NOMO-1 (cell line): ENCODE data around the gene PAN2.
"Not testable (repeated sequence)": the region's sequence is repeated elsewhere in the genome, so short reads cannot be mapped to it uniquely, and the experiment has no call there.

ENCODE experiments used
- DNase-seq, 2 experiments: peaks; one replicate each; lab custom pipeline; 2025; ENCODE audit not compliant: unreplicated experiment in 2 of 2; lab: John Stamatoyannopoulos, UW

PAN2 gene

DNA sequence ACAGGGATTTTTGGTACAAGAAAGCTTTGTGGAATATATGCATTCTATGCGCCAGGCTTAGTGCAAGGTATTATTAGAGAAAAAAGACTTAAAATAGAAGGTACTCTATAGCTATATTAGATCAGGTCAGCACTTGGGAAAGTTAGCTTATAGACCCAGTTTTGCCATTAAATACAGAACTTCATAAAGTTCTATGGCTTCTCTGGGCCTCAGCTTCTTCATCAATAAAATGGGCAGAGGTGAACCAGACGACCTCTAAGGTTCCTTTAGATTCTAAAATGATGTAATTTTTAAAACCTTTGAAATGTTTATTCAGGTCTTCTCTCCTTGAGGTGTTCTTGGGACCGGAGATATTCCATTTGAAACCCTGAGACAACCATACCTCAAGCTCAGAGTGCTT, 25.1 kb downstream of the PAN2 start:
- DNase-seq, result no peak

DNA sequence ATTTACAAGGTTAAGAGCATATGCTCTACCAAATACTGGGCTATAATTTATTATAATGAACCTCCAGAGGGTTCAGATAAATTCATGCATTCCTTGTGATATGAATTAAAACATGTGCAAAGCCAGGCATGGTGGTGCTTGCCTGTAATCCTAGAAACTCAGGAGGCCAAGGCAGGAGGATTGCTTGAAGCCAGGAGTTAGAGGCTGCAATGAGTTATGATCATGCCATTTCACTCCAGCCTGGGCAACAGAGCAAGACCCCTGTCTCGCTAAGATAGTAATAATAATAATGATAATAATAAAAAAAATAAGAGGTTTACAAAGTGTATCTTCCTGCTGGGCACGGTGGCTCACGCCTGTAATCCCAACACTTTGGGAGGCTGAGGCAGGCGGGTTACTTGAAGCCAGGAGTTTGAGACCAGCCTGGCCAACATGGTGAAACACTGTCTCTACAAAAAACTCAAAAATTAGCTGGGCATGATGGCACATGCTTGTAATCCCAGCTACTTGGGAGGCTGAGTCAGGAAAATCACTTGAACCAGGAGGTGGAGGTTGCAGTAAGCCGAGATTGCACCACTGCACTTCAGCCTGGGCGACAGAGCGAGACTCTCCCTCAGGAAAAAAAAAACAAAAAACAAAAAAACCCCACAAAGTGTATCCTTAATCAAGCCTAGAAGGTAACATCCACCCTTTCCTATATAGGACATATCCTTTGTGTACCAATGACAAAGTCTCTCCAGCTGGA, 26.4 kb downstream of the PAN2 start:
- DNase-seq, result no peak

DNA sequence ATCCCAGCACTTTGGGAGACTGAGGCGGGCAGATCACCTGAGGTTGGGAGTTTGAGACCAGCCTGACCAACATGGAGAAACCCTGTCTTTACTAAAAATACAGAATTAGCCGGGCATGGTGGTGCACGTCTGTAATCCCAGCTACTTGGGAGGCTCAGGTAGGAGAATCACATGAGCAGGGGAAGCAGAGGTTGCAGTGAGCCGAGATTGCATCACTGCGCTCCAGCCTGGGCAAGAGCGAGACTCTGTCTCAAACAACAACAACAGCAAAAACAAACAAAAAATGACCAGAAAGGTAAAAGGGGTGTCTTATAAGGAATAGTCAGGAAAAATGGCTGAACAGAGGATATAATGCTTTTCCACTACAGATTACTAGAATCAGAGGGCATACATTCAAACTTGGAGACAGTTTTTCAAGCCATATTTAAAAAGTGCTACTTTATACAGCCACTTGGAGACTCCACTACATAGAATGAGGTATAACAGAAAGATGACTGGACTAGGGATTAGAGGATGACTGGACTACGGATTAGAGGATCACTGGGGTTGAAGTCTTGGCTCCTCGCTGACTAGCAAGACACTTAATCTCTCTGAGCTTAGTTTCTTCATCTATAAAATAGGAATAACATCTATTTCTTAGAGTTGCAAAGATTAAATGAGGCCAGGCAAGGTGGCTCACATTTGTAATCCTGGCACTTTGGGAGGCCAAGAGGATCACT, 28.8 kb downstream of the PAN2 start:
- no peak for DNase-seq

DNA sequence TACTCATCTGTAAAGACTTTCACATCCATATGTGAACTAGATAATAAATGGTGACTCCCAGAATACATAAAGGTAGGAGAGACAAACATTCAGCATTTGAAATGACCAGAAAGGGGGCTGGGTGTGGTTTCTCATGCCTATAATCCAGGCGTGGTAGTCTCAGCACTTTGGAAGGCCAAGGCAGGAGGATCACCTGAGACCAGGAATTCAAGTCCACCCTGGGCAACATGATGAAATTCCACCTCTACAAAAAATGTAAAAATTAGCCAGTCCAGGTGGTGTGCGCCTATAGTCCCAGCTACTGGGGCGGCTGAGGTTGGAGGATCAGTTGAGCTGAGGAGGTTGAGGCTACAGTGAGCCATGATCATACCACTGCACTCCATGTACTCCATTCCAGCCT, 29.5 kb downstream of the PAN2 start:
- no peak for DNase-seq

DNA sequence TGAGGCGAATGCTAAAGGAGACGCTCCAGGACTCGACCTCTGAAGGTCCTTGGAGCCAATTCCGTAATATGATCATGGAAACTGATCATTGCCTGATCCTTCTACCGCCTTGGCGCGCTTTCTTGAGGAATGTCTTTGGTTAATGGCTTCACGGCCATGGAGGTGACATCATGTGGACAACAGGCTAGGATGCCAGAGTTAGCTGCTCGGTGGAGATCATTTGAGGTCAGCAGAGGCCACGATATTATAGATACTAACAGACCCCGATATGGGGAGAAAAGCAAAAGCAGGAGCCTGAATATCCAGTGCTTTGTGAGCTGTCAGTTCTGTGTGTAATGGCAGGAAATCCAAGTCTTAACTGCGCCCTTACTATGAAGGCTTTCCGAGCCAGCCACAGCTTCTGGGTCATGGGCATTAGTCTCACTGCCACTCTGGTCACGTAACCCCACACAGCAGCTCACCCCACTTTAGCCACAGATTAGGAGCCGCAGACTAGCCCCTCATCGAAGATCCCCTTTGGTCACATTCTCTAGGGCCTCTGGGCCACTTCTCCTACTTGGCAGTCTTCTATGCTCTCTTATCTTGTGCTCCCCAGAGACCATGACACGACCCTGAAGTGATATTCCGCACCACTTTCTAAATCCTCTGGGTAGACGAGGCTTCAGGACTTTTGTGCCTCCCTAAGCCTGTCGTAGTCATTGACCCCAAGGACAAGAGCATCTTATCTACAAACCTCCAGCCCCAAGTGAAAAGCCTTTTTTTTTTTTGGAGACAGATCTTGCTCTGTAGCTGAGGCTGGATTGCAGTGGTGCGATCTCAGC, 32.9 kb downstream of the PAN2 start:
- no peak for DNase-seq

DNA sequence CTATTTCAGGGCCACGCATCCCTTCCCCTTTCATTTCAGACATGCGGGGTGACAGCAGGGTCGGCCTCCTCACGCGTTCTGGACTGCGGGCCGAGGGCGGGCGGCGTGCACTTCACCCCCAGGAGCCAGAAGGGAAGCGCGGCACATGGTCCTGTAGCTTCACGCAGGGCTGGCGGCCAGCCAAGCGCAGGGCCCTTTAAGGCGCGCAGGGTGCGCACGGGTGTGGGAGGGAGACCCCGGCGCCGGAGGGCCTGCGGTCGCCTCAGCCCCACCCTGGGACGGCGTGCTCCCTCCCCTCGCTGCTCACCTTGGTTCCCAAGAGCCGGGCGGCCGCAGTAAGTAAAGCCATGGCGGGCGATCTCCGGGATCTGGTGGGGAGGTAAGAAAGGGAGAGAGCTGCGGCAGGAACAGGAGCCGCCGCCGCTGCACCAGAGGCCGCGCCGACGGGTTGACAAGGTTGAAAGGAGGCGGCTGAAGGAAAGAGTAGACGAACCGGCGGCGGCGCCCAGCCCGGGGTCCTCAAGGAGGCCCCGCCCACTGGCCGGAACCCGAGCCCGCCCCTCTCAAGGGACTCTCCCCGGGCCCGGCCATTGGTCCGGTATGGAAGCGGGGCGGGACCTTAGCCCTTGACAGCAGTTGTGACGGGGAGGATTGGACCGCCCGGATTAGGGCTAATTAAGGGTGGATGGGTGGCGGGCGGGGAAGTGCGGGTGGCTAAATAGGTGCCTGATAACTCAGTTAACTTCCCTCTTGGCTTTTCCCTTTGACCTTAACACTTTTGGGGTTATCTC, 33.8 kb downstream of the PAN2 start, which contains the start of gene CS:
Gene CS, minus strand, starts transcription at position 478 of the 791 bp plus-strand sequence. Its CDS starts 129 bp downstream, at position 349.
- peak; percentile 98 for DNase-seq

DNA sequence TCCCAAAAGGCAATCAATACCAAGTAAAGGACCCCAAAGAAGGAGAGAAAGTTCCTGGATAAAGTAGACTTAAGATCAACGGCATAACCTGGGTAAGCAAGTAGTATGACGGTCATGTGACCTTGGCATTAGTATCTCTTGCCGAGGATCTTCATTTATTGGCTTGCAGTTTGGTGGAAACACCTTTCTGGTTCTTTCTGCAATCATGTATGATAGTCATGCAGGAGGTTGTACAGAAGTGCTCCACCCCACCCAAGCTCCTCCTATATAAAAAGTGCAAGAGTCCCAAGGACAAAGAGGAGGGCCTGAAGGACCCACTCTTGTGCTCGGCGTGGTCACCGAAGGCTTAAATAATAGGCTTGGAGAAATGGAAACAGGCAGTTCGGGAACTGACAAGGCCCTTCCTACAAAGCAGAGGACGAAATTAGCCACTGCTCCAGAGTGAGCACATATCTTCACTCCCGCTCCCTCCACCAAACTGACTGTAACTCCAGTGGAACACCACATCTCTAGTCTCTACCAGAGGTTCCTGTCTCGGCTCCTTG, 34.4 kb downstream of the PAN2 start:
- DNase-seq, result peak; percentile 20 to 36

DNA sequence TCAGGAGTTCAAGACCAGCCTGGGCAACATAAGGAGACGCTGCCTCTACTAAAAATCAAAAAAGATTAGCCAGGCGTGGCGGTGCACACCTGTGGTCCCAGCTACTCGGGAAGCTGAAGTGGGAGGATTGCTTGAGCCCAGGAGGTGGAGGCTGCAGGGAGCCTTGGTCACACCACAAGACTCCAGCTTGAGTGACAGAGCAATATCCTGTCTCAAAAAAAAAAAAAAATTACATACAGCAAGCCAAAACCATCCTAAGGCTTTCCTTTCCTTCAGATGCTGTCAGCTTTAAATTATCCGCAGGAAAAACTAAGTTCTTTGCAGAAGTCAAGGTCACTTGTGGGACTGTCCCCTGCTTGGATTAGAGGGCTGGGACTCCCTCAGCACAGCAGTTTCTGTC, 35.0 kb downstream of the PAN2 start:
- no peak for DNase-seq

DNA sequence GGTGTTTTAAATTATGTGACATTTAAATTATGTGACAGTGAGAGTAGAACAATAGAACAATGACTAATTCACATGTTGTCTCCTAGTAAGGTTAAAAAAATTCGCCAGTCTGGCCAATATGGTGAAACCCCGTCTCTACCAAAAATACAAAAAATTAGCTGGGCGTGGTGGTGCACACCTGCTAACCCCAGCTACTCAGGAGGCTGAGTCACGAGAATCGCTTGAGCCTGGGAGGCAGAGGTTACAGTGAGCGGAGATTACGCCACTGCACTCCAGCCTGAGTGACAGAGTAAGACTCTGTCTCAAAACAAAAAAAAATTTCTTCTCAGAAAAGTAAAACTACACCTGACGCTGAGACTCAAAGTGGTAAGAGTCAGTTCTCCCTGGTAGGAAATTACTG, 36.4 kb downstream of the PAN2 start:
- DNase-seq, result no peak

DNA sequence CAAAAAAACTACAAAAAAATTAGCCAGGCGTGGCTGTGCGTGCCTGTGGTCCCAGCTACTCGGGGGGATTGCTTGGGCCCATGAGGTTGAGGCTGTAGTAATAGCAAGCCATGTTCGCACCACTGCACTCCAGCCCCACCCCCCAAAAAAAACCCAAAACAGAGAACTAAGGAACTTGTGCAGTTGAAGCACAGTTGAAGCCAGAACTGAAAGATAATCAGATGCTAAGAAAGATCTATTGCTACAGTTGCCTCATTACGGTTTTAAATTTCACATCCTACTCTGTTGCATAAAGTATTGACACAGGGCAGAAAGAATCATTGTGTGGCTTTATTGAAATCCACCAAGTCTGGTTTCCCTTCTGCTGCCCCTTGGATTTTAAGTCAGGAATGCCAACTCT, 37.5 kb downstream of the PAN2 start:
- peak; percentile 27 to 50 for DNase-seq

DNA sequence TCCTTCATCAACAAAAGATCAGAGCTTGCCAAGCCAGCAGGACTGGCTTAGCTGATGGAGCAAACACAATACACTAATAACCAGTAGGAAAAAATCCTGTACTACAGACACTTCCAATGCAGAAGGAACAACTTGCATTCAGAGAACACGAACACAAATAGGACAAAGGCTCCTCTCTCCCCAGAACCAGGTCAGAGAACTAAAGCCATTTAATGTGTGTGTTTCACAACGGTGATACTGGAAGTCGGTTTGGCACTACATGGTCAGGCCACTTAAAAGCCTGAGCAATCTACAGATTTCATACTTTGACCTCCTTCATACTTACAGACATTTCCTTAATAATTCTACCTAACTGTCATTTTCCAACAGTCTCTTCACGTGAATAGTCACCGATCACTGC, 40.0 kb downstream of the PAN2 start:
- DNase-seq, result no peak

DNA sequence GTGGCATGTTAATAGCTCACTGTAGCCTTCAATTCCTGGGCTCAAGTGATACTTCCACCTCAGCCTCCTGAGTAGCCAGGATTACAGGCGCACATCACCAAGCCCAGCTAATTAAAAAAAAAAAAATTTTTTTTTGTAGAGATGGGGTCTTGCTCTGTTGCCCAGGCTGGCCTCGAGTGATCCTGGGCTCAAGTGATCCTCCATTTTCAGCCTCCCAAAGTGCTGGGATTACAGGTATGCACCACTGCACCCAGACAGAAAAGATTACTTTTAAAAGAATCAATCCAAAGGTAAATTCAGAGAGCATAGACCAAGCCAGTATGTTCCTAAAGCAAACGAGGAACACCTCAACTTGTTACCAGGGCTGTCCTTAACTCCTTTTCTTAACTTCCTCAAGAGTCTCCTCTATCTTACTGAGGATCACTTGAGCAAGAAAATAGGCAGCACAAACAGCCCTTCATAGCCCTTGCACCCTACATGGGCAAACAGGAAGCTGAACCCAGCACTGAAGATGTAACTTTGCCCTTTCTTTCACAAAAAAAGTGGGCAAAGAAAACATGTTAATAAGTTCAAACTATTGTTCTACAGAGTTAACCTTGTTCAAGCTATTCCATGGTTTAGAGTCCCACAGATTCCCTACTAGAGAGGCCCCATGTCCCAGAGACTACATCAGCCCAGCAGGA, 45.0 kb downstream of the PAN2 start:
- DNase-seq, result peak; percentile 14 to 37

DNA sequence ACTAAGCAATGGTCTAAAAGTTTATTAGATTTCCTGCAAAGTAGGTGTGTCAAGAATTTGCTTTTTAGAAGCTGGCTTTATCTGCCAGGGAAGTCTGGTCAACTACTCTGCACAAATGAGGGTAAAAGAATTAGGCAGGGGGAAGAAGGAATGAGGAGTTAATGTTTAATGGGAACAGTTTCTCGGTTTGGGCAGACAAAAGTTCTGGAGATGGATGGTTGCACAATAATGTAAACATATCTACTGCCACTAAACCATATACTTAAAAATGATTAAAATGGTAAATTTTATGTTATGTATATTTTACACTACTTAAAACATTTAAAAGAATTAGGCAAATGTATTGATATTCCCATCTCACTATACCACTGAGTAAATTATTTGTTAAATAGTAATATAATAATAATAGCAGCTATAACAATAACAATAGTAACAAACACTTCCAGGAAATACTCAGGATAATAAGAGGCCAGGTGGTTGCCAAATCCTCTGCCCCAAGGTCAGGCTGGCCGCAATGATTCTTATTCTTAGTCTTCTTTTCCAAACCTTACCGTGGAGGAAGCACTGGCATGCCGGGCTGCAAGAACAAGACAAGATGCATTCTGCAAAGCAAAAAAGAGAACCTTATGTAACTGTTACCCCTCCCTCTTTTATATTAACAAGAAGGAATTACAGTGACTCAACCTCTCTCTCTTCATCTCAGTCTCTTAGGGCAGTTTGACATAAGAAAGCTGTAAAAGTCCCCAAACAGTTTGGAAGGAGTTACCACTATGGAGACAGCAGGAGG, 47.6 kb downstream of the PAN2 start:
- no peak for DNase-seq

DNA sequence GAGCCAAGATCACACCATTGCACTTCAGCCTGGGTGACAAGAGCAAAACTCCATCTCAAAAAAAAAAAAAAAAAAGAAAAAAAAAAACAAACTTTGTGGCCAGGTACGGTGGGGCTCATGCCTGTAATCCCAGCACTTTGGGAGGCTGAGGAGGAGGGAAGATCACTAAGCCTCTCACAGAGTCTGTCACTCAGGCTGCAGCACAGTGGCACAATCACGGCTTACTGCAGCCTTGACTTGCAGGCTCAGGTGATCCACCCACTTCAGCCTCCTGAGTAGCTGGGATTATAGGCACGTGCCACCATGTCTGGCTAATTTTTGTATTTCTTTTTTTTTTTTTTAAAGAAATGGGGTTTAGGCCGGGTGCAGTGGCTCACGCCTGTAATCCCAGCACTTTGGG, 49.5 kb downstream of the PAN2 start:
- DNase-seq, result not testable (repeated sequence)

DNA sequence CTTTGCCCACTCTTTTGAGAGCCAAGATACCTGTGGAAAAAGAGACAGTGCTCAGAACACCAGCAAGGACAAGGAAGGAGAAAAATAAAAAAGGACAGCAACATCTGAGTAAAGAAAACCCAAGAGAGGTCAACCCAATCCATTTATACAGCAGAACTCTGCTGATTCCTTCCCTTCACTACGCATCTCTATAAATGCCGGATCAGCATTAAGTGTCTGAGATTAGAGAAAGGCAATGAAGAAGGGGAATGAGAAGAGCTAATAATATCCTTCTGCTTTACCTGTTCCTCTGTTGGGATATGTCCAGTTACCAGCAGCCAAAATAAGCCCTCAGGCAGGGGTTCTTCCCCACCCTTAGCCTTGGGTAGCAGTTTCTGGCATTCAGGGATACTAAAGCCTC, 51.2 kb downstream of the PAN2 start:
- DNase-seq, result no peak

DNA sequence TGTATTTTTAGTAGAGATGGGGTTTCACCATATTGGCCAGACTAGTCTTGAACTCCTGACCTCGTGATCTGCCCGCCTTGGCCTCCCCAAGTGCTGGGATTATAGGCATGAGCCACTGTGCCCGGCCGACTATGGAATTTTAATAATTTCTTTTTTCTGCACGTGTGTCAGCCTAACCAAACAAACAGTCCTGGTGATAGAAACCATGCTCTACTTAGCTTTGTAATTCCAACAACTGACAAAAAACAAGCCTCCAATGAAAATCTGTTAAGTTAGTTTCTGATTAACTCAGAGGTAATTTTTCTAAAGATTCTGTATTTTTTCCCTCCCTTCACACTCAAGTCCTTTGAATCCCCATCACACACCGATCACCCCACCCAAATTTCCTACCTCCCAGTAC, 51.8 kb downstream of the PAN2 start:
- no peak for DNase-seq

DNA sequence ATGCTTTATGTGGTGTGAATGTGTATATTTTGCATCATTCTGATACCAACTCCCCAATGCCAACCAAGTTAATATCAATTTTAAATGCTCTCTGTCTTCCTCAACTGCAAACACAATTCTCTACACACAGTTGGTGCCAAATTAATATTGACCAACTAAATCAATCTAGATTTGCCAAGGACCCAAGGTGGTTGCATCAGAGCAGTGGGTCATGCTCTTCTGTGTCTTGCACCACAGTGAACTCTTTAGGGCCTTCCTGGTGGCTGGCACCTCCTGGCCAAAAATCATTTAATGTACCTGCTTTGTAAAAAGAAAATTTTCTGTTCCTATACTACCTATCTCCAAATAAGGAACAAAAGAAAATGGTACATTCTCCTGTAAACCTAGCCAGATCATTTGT, 53.0 kb downstream of the PAN2 start:
- DNase-seq, result no peak

DNA sequence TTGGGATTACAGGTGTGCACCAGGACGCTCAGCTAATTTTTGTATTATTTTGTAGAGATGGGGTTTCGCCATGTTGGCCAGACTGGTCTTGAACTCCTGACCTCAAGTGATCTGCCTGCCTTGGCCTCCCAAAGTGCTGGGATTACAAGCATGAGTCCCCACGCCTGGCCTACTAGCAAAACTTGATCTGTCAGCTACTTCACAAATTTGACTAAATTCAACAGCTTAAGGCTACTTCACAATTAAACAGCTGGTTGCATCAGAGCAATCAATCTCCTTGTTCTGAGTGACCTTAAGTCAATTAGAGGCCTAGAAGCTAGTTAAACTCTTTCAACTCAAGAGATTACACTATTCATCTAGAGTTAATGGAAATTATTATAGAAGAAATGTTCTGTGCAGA, 54.9 kb downstream of the PAN2 start:
- DNase-seq, result no peak

DNA sequence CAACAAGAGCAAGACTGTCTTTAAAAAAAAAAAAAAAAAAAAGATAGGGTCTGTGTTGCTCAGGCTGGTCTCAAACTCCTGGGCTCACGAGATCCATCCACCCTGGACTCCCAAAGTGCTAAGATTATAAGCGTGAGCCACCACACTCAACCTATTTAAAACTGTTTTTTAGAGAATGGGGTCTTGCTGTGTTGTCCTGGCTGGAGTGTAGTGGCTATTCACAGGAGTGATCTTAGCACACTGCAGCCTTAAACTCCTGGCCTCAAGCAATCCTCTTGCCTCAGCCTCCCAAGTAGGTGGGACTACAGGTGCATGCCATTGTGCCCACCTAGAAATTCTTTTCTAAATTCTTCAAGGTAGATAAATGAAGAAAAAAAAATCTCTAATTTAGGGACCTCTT, 59.5 kb downstream of the PAN2 start:
- no peak for DNase-seq
